Left forelimb (tissue), 1 donor: ENCODE results near the gene PEX11G.

Experiments used
- DNase-seq: peaks from one replicate; pipeline ENCODE4 v3.0.0-alpha.2; 2018; ENCODE audit warnings: low spot score

The PEX11G gene

DNA sequence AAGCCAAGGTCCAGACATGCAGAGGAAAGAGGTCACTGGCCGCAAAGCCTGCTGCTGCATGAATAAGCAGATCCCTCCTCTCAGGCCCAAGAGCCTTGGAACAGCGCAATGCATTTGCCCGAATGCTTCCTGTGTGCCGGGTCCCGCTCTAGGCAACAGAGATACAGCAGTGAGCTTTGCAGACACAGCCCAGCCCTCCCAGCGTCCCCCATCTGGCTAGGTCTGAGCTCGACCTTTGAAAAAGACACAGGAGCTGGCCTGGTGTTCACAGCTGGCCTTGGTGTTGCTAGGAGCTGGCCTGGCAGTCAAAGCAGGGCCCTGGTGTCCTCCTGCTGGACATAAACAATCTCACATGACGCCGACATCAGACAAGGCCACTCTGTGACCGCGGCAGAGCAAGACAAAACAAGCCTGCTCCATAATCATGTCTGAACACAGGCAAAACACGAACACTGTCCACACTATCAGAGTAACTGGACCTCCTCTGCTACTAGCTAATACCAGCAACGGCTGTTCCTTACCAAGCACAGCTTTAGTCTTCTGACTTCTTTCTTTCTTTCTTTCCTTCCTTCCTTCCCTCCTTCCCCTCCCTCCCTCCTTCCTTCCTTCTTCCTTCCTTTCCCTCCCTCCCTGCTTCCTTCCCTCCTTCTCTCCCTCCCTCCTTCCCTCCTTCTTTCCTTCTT lies 5.7 kb upstream of the PEX11G start:
- DNase-seq: no peak

DNA sequence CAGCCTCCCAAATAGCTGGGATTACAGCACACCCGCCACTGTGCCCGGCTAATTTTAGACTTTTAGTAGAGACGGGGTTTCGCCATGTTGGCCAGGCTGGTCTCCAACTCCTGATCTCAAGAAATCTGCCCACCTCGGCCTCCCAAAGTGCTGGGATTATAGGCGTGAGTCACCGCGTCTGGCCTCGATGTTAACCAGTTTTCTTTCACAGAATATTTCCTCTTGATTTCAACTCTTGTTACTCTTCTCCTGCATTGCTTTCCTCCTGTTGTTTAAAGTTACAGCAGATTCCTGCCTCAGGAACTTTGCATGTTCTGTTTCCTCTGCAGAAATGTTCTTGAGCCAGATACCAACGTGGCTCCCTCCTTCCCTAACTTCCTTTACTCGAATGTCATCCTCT lies 3.7 kb upstream of the PEX11G start:
- no peak for DNase-seq

DNA sequence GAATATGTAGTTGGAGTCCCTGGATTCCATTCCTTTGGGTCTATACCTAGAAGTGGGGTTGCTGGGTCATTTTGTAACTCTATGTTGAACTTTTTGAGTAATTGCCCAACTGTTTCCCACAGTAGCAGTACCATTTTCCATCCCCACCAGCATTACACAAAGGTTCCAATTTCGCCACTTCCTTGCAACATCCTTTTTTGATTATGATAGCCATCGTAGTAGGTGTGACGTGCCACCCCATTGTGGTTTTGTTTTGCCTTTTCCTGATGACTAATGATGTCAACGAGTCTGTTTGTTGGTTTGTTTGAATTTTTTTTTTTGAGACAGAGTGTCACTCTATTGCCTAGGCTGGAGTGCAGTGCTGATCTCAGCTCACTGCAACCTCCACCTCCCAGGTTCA lies 3.3 kb upstream of the PEX11G start:
- DNase-seq: no peak

DNA sequence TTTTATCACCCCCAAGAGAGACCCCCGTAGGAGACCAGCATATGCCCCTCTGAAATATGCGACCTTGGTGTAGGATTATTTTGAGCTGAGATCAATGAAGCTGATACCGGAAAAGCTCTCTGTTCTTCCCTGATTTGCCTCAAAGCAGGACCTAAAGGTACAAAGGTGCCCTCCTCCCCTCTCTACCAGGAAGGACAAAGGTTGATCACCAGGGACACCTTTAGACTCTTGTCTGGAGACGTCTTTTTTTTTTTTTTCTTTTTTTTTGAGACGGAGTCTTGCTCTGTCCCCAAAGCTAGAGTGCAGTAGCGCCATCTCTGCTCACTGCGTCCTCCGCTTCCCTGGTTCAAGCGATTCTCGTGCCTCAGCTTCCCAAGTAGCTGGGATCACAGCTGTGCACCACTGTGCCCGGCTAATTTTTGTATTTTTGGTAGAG lies 792 bp upstream of the PEX11G start:
- DNase-seq: no peak

DNA sequence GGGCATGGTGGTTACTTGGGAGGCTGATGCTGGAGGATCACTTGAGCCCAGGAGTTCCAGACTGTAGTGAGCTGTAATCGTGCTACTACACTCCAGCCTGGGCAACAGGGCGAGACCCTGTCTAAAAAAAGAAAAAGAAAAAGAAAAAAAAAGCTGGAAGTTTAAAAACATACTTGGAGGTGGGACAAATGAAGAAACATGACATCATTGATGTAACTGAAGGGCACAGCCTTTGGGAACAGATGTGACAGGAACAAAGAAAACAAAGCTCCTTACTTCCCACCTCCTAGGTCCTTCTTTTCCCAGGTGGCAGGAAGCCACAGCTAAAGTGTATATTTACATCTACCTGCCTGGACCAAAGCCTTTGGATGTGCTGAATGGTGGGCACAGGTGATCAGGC lies 1.9 kb downstream of the PEX11G start:
- no peak for DNase-seq

DNA sequence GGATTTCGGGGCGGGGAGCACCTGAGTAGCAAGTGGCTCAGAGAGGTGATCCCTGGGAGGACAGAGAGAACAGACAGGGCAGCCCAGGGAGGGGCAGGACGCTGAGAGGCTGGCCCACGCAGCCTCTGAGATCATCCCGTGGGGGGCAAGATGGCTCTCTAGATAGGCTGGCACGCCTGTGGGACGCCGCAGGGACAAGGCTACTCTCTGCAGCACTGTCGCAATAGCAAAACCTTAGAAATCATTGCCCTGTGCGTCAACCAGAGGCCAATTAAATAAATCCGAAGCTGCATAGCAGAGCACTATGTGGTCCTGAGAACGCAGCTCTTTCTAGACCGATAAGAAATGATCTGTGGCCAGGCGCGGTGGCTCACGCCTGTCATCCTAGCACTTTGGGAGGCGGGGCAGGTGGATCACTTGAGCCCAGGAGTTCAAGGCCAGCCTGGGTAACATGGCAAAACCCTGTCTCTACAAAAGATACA lies 5.1 kb downstream of the PEX11G start:
- no peak for DNase-seq

DNA sequence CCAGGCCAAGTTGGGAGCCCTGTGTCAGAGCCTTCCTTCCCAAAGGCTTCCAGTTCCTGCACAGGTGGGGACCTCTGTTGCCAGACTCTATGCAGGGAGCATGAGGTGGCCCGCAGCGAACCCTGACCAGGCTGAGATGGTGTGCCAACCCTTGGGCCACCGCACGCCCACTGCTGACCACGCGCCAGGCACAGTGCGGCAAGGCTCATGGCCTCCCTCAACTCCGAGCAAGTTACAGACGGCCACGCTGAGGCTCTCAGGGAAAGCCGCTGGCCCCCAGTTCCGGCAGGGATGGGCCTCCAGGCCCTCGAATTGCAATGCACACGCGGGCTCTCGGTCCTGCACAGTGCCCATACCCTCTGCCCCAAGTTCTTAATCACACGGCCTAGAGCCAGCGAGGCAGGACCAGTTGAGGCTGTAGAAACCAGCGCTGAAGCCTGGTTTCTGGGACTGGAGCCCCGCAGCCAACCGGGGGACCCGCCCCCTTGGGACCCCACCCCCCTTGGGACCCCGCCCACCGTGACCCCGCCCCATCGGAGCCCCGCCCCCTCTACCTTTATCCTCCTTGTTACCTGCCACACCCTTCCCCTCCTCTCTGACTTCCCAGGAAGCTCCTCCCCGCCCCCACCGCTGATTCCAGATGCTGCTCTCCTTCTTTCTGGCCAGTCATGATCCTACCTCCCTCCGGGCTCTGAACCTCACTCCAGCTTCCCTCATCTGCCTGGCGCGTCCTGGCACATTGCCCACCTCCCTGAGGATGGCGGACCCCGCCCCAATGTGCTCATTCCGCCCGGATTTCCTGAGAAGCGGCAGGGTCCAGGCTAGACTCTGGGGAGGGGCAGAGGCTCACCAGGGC lies 6.0 kb downstream of the PEX11G start:
- DNase-seq: no peak

DNA sequence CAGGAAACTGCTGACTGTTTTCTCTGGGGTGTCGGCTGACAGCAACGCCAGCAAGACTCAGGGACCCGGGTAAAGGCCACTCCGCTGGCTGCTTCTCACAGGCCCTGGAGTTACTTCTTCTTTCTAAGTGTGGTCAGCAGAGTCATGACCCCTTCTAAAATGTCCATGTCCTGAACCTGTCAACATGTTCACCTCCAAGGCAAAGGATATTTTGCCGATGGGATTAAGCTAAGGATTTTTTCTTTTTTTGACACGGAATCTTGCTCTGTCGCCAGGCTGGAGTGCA lies 7.9 kb downstream of the PEX11G start:
- DNase-seq: no peak

DNA sequence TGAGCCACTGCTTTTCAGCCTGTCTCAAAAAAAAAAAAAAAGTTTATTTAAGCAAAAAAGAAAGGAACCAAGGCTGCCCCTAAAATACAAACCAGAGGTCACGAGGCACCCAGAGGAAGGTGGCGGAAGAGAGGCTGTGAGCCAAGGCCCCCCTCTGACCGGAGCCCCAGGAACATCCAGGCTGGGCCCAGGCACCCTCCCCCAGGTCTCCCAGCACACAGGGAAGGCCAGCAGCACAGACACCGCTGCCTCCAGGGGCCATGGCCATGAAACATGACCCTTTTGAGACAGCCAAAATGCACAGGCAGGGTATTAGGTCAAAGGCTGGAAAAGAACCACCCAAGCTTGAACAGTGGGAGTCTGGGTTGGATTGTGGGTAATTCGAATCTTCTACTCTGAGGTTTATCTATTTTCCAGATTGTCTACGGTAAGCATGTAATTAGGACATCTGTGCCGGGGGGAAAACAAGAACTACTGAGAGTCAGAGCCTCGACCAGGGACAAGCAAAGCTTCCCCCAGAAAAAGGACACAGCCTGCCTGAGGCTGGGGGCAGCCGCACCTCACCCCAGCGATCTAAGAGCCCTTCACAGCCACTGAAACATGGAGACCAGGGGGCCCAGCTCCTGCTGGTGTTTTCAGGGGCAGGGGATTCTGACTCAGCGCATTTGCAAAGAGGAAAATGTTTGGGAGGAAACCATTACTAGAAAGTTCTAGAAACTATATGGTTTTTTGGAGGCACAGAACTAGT lies 8.4 kb downstream of the PEX11G start:
- no peak for DNase-seq

DNA sequence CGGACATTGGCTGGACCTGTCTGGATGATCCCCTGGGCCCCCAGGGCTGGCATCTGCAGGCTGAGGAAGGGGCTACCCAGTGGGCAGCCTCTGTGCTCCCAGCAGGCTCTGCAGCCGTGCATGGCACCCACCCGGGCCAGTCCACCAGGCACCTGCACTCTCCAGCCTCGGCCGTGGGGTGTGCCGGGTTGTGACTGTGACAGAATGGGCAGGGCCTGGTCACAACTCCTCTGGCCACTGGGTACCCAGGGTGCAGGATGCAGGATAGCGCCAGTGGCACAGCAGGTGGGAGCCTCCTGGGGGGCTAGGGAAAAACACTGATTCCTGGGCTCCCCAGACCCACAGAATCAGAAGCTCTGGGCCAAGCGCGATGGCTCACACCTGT lies 10.0 kb downstream of the PEX11G start:
- DNase-seq: no peak

DNA sequence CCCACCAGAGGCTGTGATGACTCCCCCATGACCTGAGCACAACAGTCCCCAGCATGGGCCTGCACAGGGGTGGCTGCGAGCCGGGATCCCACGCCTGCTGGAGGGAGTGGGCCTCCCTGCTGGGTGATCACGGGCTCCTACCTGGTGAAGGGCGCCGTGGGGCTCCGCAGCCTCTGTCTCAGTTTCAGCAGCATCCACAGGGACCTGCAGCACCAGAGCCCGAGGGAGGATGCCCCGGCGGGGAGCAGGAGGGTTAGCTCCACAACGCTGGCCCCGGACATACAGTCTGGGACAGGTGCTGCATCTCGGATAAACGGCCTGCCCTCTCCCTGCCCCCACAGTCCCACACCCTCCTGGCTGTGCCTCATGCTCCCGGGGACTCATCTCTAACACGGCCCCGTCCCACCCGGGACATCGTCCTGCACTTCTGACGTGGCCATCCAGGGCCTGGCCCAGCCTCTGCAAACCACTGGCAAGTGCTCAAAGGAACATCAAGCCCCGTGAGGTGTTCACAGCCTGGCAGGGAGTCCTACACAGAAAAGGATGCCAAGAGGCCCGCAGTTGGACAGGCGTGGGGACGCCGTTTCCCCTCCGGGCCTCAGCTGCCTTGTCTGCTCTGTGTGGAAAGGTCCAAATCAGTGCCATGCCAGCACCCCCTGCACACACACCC lies 10.5 kb downstream of the PEX11G start:
- no peak for DNase-seq

DNA sequence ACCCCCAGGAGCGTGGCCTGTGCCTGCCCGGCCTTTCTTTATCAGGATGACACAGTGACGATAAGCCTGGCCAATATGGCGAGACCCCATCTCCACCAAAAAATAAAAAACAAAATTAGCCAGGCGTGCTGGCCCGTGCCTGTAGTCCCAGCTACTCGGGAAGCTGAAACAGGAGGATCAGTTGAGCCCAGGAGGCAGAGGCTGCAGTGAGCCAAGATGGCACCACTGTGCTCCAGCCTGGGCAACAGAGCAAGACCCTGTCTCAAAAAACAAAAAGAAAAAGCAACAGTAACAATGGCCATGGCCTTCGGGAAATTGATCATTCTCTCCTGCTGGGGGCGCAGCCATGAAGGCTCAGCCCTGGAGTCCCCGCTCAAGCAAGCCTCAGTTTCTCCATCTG lies 11.1 kb downstream of the PEX11G start:
- no peak for DNase-seq

DNA sequence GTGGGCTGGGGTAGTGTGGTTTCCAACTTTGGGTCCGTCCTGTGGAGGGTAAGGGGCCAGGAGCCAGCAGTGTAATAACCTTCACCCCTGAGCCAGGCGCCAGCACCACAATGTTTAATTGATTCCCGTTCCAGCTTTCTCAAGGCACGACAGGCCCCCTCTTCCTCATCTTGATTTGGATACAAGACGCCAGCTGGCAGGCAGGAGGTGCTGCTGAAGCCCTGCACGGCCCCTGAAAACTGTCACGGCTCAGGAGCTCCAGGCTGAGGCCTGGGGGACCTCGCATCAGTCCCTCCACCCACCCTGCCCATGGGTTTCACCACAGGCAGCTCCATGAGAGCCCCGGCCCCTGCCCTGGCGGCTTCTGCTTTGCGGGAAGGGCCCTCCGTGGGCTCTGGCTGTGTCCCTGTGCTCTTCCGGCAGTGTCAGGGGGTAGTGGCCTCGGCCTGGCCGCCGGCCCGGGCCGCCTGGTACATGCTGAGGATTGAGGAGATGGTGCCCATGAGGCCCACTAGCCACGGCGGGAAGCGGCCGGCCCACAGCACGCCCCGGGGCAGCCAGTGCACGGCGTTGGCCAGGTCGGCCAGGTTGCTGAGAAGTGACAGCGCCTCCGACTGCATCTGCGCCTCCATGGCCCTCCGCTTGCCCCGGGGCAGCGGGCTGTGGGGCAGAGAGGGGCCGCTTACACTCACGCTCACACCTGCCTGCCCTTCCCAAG lies 11.9 kb downstream of the PEX11G start:
- DNase-seq: no peak

DNA sequence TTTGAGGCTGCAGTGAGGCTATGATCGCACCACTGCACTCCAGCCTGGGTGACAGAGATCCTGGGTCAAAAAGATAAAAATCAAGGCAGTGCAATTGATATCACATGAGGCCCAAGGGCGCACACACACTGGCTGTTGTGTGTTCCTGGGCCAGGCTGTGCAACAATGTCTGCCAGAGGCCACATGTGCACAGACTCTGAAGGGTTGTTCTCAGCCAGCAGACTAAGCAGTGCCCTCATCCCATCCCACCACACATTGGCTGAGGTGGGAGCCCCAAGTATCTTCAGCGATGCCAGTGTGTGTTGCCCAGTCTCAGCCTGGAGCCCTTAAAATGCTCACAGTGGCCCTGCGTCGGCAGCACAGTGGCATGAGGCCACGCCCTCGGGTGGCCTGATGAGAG lies 12.6 kb downstream of the PEX11G start:
- no peak for DNase-seq

DNA sequence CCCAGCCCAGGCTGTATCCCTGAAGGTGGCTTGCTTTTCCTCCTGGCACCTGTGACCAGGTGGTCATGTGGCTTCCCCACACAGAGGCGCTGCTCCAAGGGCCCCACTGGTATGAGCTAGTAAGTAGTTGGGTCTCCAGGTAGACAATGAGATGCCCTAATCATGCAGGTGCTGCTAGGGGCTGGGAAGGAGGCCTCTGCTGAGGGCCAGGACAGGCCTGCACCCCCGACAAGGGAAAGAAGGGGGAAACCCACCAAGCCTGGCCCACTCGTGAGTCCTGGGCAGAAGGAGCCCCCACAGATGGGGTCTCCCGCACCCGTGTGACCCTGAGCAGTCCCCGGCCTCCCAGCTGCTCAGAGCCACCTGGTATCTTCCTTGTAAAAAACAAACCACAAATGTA lies 13.2 kb downstream of the PEX11G start:
- no peak for DNase-seq

DNA sequence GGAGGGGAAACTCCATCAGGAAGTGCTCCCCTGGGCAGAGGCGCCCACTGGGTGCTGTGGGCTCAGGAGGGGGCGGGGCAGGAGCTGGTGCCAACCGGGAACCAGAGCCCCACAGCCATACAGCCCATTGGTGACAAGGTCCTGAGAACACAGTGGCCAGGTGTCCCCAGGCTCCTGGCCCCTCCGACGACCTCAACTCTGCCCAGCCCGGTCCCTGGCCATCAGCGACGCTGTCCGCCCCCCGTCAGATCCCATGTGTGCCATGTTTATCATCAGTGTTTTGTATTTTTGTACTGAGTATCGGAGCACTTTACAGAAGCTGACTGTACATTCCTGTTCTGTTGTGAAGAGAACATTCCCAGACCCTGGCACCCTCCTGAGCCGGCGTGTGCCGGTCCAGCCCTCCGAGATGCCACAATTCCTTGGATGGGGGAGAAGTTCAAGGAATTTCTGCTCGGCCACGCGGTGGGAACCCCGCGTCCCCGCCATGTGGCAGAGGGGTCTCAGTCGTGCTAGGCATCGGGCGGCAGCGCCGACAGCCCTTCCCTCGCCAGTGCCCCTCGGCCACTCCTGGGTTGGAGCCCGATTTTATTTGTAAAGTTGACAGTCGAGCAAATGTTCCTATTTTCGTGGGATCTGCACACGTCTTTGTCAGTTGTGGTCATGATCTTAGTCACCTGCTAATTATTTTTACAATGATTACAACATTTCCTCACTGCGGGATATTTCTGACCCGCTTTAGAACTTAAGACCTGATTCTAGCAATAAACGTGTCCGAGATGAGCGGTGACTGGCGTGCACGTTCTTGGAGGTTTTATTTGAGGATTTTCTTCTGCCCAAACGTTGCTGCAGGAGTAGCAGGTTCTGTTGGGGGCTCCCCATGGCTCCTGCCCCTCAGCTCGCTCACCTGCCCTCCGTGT lies 16.9 kb downstream of the PEX11G start:
- DNase-seq: no peak

DNA sequence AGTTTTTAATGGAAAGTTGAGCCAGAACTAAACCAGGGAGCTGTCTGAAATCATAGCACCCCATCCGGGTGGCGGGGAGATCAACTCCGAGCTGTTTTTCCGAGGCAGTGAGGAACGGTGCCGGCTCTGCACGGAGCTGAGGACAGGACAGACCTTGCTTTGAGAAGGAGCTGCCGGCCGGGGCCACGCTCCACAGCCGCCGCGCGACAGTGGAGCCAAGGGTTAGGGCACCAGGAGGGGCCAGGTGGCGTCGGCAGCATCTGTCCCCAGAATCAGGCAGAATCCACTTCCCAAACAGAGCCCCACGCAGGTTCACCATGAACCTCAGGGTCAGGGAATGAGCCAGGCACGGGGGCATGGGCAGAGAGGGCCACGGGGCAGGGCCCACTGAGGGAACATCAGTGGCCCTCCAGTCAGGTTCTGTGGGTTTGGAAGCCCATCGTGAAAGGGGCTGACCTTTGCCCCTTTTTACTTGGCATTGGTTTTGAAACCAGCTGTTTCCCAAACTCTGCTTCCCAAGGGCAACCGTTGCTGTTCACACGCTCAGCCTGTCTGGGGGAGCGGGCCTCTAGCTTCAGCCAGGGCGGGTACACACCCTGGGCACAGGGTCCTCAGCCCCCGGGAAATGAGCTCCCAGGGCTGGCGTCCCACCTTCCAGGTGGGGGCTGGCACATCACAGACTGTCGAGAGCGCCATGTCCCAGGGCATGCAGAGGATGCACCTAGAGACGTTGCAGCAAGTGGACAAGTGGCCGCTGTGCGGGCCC lies 18.1 kb downstream of the PEX11G start:
- no peak for DNase-seq

DNA sequence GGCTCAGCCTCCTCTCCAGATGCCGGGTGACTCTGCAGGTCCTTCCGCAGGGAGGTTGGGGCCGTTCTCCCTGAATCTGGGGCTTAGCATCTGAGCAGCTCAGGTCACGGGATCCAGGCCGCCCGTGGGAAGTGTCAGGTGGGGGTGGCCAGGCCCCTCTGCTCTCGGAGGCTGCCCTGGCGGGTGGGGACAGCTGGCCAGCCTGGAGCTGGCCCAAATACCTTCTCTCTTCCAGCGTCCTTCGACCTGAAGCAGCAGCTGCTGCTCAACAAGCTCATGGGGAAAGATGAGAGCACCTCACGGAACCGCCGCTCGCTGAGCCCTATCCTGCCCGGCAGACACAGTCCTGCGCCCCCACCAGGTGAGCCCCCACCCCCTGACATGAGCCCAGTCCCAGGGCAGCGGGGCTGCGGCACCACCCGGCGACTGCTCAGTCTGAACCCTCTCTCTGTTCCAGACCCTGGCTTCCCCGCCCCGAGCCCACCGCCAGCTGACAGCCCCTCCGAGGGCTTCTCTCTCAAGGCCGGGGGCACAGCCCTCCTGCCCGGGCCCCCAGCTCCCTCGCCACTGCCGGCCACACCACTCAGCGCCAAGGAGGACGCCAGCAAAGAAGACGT lies 19.1 kb downstream of the PEX11G start:
- DNase-seq: no peak

DNA sequence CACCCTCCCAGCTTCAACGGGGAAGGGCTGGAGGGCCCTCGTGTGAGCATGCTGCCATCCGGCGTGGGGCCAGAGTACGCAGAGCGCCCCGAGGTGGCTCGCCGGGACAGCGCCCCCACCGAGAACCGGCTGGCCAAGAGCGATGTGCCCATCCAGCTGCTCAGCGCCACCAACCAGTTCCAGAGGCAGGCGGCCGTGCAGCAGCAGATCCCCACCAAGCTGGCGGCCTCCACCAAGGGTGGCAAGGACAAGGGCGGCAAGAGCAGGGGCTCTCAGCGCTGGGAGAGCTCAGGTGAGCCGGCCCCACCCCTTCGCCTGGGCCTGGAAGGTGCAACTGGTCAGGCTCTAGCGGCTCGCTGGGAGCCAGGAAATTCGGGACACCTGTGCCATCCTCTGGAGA lies 20.0 kb downstream of the PEX11G start:
- DNase-seq: no peak
